ENCODE measurements around the gene SUGCT.

The SUGCT gene

GRCh38 chr7:40542982-40543741 lies 408.4 kb downstream of the SUGCT start:
- Histone ChIP-seq H3K4me1 (ENCODE audit: control insufficient read depth, low read depth, low read length) (no peaks in the 10 kb centered on the region), H3K27me3 (ENCODE audit: control insufficient read depth, insufficient read depth, low read length) (no peaks in the 10 kb centered on the region), H3K9me3 (ENCODE audit: control insufficient read depth, low read depth, low read length) (no peaks in the 10 kb centered on the region), H3K9ac (ENCODE audit: low read length) (no peak overlapping the region), H3K4me3 (ENCODE audit: low read length) (no peak overlapping the region), H3K27ac (ENCODE audit: low read length) (no peak overlapping the region), H3K36me3 (ENCODE audit: control insufficient read depth, low read depth, low read length) (no peaks in the 10 kb centered on the region)

GRCh38 chr7:40544221-40544723 lies 409.5 kb downstream of the SUGCT start:
- no peaks in the 10 kb centered on the region for H3K9me3 ChIP-seq (ENCODE audit: control insufficient read depth, low read depth, low read length)
- H3K4me3 ChIP-seq (ENCODE audit: low read length) = no peak overlapping the region
- no peak overlapping the region for H3K27ac ChIP-seq (ENCODE audit: low read length)
- H3K4me1 ChIP-seq (ENCODE audit: control insufficient read depth, low read depth, low read length) = no peaks in the 10 kb centered on the region
- H3K27me3 ChIP-seq (ENCODE audit: control insufficient read depth, insufficient read depth, low read length) = no peaks in the 10 kb centered on the region
- no peaks in the 10 kb centered on the region for H3K36me3 ChIP-seq (ENCODE audit: control insufficient read depth, low read depth, low read length)
- no peak overlapping the region for H3K9ac ChIP-seq (ENCODE audit: low read length)

DNA sequence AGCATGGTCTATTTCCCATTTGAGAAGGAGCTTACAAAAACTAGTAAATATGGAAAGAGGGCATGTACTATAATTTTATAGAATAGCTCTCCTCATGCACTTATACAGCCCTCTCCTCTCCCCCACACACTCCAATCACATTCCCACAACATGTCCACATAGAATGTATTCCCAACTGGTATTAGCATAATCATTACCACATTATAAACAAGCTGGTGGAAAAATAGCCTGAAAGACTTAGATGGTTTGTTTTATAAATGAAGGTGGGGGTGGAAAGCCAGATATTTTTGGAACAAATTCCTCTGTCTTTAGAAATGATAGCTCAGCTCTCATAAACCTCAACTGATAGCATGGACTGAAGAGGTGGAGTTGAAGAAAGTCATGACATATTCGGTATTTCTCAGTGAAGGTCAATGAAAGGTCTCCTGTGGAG lies 410.1 kb downstream of the SUGCT start:
- no peak overlapping the region for H3K27ac ChIP-seq (ENCODE audit: low read length)
- H3K9ac ChIP-seq (ENCODE audit: low read length) = no peak overlapping the region
- no peaks in the 10 kb centered on the region for H3K27me3 ChIP-seq (ENCODE audit: control insufficient read depth, insufficient read depth, low read length)
- no peaks in the 10 kb centered on the region for H3K4me1 ChIP-seq (ENCODE audit: control insufficient read depth, low read depth, low read length)
- no peak overlapping the region for H3K4me3 ChIP-seq (ENCODE audit: low read length)
- H3K9me3 ChIP-seq (ENCODE audit: control insufficient read depth, low read depth, low read length) = no peaks in the 10 kb centered on the region
- no peaks in the 10 kb centered on the region for H3K36me3 ChIP-seq (ENCODE audit: control insufficient read depth, low read depth, low read length)

- Histone ChIP-seq H3K9ac (ENCODE audit: low read length) (no peak overlapping the region), H3K4me1 (ENCODE audit: control insufficient read depth, low read depth, low read length) (no peaks in the 10 kb centered on the region), H3K27me3 (ENCODE audit: control insufficient read depth, insufficient read depth, low read length) (no peaks in the 10 kb centered on the region), H3K36me3 (ENCODE audit: control insufficient read depth, low read depth, low read length) (no peaks in the 10 kb centered on the region), H3K9me3 (ENCODE audit: control insufficient read depth, low read depth, low read length) (no peaks in the 10 kb centered on the region), H3K27ac (ENCODE audit: low read length) (no peak overlapping the region), H3K4me3 (ENCODE audit: low read length) (no peak overlapping the region)
These were observed 410.9 kb downstream of the SUGCT start for GRCh38 chr7:40545739-40546138.

DNA sequence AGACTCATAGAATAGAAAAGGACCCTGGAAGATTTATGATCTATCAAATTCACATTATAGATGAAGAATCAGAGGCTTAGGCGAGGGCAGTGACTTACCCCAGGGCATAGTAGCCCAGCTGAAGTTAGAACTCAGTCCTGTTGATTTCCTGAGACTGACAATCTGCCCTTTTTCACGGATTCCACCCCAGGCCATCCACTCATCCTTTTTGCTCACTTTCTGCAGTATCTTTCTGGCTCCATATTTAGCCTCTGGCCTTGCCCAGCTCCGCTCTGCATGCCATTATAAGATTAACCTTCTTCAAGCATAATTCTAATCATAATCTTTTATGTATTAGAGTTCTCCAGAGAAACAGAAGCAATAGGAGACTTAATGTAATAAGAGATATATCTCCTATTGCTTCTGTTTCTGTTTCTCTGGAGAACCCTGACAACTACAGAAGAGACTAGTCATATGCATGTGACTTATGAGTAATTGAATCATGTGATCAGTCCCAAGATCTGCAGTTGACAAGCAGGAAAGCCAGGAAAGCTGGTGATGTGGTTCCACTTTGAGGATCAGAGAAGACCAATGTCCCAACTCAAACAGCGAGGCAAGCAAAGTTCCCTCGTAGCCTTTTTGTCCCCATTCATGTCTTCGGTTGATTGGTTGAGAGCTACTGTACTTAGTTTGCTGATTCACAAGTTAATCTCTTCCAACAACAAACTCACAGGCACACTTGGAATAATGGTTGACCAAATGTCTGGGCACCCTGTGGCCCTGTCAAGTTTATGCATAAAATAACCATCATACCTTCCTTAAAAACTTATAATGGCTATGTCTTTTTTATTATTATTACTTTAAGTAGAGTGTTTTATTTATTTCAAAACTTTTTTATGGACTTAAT lies 412.1 kb downstream of the SUGCT start:
- H3K9ac ChIP-seq (ENCODE audit: low read length) = no peak overlapping the region
- no peak overlapping the region for H3K4me3 ChIP-seq (ENCODE audit: low read length)
- H3K9me3 ChIP-seq (ENCODE audit: control insufficient read depth, low read depth, low read length) = no peaks in the 10 kb centered on the region
- no peaks in the 10 kb centered on the region for H3K27me3 ChIP-seq (ENCODE audit: control insufficient read depth, insufficient read depth, low read length)
- no peaks in the 10 kb centered on the region for H3K4me1 ChIP-seq (ENCODE audit: control insufficient read depth, low read depth, low read length)
- no peak overlapping the region for H3K27ac ChIP-seq (ENCODE audit: low read length)
- no peaks in the 10 kb centered on the region for H3K36me3 ChIP-seq (ENCODE audit: control insufficient read depth, low read depth, low read length)

DNA sequence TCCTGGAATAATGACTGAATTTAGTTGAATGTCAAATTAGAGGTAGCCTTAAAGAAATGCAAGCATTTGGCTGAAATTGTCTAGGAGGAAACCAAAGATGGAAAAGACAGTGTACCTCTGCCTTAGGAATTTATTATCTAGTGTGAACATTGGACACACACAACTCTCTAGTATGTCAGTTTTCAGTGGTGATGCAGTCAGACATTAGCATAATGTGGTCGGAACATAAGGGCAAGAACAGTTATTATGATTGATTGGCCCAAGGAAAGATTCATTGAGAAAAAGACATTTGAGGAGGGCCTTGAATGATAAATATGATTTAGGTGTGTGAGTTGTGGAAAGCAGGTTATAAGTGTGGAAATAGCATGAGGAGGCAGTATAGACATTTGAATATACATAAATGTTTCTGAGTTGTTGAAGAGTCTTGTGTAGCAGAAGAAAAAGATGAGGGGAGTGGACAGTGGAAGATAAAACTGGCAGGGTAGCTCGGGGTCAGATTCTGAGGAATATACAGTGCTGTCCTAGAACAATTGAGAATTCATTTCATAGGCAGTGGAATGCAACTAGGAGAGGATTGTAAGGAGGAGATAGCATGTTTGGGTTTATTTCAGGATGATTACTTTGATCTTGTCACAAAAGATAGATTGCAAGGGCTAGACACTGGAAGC lies 414.7 kb downstream of the SUGCT start:
- Histone ChIP-seq H3K27ac (ENCODE audit: low read length) (no peak overlapping the region), H3K4me3 (ENCODE audit: low read length) (no peak overlapping the region), H3K4me1 (ENCODE audit: control insufficient read depth, low read depth, low read length) (no peaks in the 10 kb centered on the region), H3K27me3 (ENCODE audit: control insufficient read depth, insufficient read depth, low read length) (no peaks in the 10 kb centered on the region), H3K36me3 (ENCODE audit: control insufficient read depth, low read depth, low read length) (no peaks in the 10 kb centered on the region), H3K9ac (ENCODE audit: low read length) (no peak overlapping the region), H3K9me3 (ENCODE audit: control insufficient read depth, low read depth, low read length) (no peaks in the 10 kb centered on the region)

- no peaks in the 10 kb centered on the region for H3K36me3 ChIP-seq (ENCODE audit: control insufficient read depth, low read depth, low read length)
- no peaks in the 10 kb centered on the region for H3K4me1 ChIP-seq (ENCODE audit: control insufficient read depth, low read depth, low read length)
- no peak overlapping the region for H3K4me3 ChIP-seq (ENCODE audit: low read length)
- H3K9me3 ChIP-seq (ENCODE audit: control insufficient read depth, low read depth, low read length) = no peaks in the 10 kb centered on the region
- no peak overlapping the region for H3K27ac ChIP-seq (ENCODE audit: low read length)
- no peak overlapping the region for H3K9ac ChIP-seq (ENCODE audit: low read length)
- H3K27me3 ChIP-seq (ENCODE audit: control insufficient read depth, insufficient read depth, low read length) = no peaks in the 10 kb centered on the region
These were observed 417.1 kb downstream of the SUGCT start for GRCh38 chr7:40551685-40552576.

- H3K27me3 ChIP-seq (ENCODE audit: control insufficient read depth, insufficient read depth, low read length) = no peaks in the 10 kb centered on the region
- no peaks in the 10 kb centered on the region for H3K4me1 ChIP-seq (ENCODE audit: control insufficient read depth, low read depth, low read length)
- H3K36me3 ChIP-seq (ENCODE audit: control insufficient read depth, low read depth, low read length) = no peaks in the 10 kb centered on the region
- no peak overlapping the region for H3K27ac ChIP-seq (ENCODE audit: low read length)
- no peak overlapping the region for H3K4me3 ChIP-seq (ENCODE audit: low read length)
- H3K9me3 ChIP-seq (ENCODE audit: control insufficient read depth, low read depth, low read length) = no peaks in the 10 kb centered on the region
- H3K9ac ChIP-seq (ENCODE audit: low read length) = no peak overlapping the region
These were observed 425.9 kb downstream of the SUGCT start for GRCh38 chr7:40560672-40561071.

GRCh38 chr7:40566879-40567278 lies 432.1 kb downstream of the SUGCT start:
- H3K27me3 ChIP-seq (ENCODE audit: control insufficient read depth, insufficient read depth, low read length) = no peaks in the 10 kb centered on the region
- H3K36me3 ChIP-seq (ENCODE audit: control insufficient read depth, low read depth, low read length) = no peaks in the 10 kb centered on the region
- no peaks in the 10 kb centered on the region for H3K9me3 ChIP-seq (ENCODE audit: control insufficient read depth, low read depth, low read length)
- H3K9ac ChIP-seq (ENCODE audit: low read length) = no peak overlapping the region
- H3K4me3 ChIP-seq (ENCODE audit: low read length) = no peak overlapping the region
- no peak overlapping the region for H3K27ac ChIP-seq (ENCODE audit: low read length)
- H3K4me1 ChIP-seq (ENCODE audit: control insufficient read depth, low read depth, low read length) = peaks cover 24% of the 10 kb centered on the region

- Histone ChIP-seq H3K27ac (ENCODE audit: low read length) (no peak overlapping the region), H3K4me1 (ENCODE audit: control insufficient read depth, low read depth, low read length) (peaks cover 28% of the 10 kb centered on the region), H3K9ac (ENCODE audit: low read length) (no peak overlapping the region), H3K27me3 (ENCODE audit: control insufficient read depth, insufficient read depth, low read length) (no peaks in the 10 kb centered on the region), H3K36me3 (ENCODE audit: control insufficient read depth, low read depth, low read length) (no peaks in the 10 kb centered on the region), H3K4me3 (ENCODE audit: low read length) (peak overlapping the region; percentile 11), H3K9me3 (ENCODE audit: control insufficient read depth, low read depth, low read length) (no peaks in the 10 kb centered on the region)
These were observed 434.5 kb downstream of the SUGCT start for GRCh38 chr7:40569326-40569725.
